ENCODE measurements around the gene OR13H1.
"Not testable (repeated sequence)": the region's sequence is repeated elsewhere in the genome, so short reads cannot be mapped to it uniquely, and the experiment has no call there.

OR13H1 gene, protein sequence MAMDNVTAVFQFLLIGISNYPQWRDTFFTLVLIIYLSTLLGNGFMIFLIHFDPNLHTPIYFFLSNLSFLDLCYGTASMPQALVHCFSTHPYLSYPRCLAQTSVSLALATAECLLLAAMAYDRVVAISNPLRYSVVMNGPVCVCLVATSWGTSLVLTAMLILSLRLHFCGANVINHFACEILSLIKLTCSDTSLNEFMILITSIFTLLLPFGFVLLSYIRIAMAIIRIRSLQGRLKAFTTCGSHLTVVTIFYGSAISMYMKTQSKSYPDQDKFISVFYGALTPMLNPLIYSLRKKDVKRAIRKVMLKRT
- 0 reads per million in 2 donors for total RNA-seq

DNA sequence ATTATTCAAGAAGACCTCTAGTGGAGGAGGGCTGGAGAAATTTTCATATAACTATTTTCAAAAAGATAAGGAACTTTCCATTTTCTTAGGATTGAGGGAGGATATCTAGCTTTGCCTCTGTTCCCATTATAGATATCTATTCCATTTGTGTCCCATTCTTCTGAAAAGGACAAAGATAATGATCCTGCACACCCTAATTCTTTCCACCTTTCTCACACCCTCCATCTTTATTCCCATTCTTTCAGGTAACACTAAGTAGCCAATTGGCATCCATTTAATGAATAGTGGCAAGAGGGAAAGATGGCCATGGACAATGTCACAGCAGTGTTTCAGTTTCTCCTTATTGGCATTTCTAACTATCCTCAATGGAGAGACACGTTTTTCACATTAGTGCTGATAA is at the start of gene OR13H1:
OR13H1 (plus strand) TSS at position 301 of the 400 bp plus-strand sequence; CDS start at position 301, 0 bp downstream.
- DNase-seq = no peak

DNA sequence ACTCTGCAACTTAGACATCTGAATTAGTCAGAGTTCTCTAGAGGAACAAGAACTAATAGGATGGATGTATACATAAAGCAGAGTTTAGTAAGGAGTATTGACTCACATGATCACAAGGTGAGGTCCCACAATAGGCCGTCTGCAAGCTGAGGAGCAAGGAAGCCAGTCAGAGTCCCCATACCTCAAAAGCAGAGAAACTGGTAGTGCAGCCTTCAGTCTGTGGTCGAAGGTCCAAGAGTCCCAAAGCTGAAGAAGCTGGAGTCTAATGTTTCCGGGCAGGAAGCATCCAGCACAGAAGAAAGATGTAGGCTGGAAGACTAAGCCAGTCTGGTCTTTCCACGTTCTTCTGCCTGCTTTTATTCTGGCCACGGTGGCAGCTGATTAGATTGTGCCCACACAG is 42.3 kb upstream of the OR13H1 start:
- not testable (repeated sequence) for DNase-seq

DNA sequence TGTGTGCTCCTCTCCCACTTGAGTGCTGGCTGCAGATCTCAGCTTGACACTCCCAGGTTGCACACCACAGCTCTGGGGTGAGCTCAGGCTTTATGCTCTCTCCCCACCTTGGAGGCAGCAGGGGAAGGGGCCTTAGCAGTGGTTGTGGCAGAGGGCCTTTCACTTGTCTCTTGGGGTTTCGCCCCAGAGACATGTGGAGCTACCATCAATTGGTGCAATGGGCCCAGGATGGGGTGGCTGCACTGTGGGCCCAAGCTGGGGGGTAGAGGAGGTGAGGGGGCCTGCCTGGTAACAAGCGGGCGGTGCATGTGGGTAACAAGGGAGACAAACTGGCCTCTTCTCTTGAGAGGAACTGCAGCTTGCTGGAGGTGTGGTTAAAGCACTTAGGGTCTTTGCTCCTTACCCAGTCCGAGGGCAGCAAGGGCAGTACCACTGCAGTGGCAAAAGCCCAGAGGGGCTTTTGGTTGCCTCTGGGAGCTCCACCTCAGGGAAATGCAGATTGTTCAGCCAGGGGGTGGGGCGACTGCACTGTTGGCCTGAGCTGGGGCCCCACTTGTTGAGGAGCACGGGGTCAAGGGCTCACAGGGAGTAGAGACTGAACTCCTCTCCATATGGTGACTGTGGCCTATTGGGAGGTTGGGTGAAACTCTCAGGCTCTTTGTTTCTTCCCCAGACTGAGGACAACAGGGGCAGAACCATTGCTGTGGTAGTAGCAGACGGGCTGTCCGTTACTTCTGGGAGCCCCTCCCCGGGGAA is 30.5 kb upstream of the OR13H1 start:
- DNase-seq = no peak

DNA sequence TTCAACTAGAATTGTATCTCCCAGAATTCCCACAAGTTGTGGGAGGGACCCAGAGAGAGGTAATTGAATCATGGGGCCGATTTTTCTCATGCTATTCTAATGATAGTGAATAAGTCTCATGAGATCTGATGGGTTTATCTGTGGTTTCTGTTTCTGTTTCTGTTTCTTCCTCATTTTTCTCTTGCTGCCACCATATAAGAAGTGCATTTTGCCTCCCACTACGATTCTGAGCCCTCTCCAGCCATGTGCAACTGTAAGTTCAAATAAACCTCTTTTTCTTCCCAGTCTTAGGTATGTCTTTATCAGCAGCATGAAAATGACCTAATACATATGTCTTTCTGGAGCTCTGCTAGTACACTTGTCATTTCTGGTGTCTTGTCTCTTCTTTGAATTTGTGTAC is 22.1 kb upstream of the OR13H1 start:
- no peak for DNase-seq

DNA sequence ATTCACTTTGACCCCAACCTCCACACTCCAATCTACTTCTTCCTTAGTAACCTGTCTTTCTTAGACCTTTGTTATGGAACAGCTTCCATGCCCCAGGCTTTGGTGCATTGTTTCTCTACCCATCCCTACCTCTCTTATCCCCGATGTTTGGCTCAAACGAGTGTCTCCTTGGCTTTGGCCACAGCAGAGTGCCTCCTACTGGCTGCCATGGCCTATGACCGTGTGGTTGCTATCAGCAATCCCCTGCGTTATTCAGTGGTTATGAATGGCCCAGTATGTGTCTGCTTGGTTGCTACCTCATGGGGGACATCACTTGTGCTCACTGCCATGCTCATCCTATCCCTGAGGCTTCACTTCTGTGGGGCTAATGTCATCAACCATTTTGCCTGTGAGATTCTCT is 344 bp downstream of the OR13H1 start:
- no peak for DNase-seq

DNA sequence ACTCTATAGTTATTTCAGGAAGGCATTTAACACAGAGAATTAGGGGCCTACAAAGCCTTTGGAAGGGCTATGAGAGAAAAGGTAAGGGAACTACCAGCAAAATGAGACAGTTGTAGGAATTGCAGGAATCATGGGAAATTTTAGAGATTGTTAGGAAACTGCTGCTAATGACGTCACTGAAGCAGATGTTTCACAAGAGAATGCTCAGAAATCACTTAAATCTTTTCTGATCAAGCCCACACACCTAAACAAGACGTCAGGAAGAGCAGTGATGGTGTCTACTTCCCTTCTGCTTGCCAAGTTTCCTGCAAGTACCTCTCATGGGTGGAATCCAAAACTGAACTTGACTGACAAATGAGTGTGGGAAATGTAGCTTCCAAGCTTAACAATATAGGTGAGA is 5.1 kb downstream of the OR13H1 start:
- DNase-seq = no peak

DNA sequence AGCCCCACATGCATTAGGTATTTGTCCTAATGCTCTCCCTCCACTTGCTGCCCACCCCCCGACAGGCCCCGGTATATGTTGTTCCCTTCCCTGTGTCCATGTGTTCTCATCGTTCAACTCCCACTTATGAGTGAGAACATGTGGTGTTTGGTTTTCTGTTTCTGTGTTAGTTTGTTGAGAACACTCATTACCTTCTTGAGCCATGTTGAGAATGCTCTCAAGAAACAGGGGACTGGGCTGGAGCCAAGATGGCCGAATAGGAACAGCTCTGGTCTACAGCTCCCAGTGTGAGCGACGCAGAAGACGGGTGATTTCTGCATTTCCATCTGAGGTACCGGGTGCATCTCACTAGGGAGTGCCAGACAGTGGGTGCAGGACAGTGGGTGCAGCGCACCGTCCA is 8.6 kb downstream of the OR13H1 start:
- DNase-seq = not testable (repeated sequence)

DNA sequence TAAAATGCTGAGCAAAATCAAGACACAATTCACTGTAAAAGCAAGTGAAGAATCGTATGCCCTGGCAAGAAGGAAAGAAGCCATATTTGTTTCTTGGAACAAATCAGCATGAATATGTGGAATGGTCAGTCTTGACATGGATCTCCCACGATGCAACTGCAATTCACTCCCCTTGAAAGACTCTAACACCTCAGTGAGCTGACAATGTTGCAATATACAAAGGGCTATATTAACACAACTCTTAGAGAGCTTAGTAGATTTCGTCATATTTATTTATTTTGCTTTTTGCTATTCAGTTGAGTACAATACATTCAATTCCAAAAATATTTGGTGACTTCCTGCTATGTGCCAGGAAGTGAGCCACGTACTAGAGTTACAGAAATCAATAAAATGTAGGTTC is 14.7 kb downstream of the OR13H1 start:
- DNase-seq = no peak

DNA sequence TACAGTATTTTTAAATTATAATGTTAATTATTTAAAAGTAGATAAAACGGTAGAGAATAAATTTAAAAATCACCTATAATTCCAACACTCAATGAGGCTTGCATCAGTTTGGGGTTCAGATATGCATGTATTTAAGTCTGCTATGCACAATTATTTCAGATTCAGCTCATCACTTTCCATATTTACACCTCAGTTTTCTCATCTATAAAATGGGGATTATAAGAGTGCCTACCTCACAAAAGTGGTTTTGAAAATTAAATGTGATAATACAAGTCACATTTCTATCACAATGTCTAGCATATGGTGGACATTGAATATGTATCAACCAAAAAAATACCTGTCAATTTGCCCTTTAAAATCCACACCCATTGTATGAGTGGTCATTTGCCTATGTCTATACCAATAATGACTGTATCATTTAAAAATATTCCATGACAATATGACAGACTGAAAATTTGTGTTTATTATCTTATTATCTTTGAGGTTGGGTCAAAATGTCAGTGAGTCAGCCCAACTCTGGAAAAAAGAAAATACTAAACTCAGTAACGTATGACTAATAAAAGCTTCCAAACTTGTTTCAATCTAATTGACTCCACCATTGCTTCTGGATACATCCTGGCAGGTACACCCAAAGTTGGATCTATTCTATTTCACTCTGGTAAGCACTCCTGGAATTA is 20.8 kb downstream of the OR13H1 start:
- no peak for DNase-seq

DNA sequence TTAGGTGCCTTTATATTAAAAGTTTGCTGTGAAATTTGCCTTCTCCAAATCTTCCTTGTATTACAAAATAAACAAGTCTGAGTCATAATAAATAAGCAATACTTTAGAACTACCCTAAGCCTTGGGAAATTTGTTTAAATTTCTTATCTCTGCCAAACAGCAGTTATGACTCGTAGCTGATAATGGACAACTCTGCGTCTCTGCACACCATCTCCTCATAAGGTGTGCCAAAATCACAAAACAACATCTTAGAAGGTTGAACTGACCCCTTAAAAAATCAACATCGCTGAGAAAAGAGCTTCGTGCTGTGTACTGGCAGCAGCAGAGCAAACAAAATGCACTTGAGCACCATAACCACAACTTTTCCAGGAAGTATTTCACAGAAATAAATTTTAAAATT is 22.0 kb downstream of the OR13H1 start:
- DNase-seq = no peak

DNA sequence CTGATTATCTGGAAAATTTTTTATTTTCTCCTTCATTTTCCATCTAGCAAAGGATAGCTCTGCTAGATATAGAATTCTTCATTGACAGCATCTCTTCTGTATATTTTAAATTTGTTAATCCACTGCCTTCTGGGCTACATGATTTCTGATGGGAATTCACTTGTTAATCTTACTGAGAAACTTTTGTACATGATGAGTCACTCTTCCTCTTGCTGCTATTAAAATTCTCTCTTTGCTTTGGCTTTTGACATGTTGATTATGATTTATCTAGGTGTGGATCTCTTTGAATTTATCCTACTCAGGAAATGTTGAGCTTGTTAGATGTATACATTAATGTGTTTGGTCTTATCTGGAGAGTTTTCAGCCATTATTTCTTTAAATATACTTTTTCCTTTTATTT is 27.5 kb downstream of the OR13H1 start:
- DNase-seq = no peak

DNA sequence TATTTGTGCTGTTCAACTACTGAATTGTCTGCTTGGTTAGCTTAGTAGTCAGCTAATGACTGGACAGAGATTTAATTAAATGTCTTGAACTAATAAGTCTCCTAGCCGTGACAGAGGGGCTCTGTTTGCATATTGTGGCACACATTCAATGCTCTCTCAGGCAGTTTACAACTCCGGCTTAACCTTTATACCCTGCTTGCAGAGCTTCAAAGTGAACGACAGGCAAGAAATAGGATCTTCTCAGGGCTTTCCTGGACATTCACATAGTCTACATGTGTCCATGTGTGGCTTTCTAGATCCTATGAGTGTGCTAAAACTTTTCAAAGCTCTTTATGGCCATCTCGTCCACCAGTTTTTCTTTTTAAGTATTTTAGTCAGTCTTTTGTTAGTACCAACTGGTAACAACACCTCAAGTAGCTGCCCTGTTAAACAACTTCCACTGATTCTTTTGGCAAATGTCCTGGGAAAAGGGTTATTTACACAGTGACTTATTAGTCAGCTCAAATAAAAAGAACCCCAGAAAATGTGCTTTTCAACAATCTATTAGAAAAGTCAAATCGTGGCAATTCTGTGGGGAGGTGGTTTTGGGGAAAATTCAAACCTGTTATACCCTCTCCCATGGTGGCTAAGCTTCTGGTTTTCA is 28.6 kb downstream of the OR13H1 start:
- no peak for DNase-seq

DNA sequence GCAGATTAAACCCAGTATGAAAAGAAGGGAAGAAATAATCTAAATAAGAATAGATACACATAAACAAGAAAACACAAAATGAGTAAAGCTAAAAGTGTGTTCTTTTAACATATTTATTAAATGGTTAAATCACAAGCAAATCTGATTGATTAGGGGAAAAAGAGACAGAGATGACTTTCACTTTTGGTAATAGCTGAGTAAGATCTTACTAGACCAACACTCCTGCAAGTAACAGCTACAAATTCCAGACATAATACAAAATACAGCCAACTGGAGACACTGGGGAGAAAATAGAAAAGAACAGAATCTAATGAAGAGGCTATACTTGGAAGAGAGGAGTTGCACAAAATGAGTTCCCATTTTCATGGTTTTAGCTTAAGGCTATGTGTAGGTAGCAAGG is 33.5 kb downstream of the OR13H1 start:
- DNase-seq = no peak

DNA sequence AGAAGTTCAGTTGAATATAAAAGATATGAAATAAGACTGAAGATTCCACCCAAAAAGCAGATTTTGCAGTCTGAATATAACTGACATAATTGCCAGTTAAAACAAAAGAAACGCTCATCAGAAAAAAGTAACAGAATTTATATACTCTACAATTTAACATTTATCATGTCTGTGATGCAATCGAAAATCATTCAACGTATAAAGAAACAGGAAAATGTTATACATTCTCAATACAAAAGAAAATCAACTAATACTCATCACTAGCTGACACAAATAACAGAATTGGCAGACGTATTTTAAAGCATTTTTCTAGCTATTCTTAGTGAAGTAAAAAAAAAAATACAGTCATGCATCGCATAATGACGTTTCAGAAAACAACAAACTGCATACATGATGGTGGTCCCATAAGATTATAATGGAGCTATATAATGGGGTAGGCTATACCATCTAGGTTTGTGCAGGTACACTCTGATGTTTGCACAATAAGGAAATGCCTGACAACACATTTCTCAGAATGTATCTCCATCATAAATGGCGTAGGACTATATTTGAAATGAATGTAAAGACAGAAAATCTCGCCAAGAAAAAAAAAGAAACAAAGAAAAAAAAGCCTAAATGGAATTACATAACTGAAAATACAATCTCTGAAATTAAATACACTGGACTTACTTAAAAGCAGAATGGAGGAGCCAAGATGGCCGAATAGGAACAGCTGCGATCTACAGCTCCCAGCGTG is 34.3 kb downstream of the OR13H1 start:
- DNase-seq = no peak

DNA sequence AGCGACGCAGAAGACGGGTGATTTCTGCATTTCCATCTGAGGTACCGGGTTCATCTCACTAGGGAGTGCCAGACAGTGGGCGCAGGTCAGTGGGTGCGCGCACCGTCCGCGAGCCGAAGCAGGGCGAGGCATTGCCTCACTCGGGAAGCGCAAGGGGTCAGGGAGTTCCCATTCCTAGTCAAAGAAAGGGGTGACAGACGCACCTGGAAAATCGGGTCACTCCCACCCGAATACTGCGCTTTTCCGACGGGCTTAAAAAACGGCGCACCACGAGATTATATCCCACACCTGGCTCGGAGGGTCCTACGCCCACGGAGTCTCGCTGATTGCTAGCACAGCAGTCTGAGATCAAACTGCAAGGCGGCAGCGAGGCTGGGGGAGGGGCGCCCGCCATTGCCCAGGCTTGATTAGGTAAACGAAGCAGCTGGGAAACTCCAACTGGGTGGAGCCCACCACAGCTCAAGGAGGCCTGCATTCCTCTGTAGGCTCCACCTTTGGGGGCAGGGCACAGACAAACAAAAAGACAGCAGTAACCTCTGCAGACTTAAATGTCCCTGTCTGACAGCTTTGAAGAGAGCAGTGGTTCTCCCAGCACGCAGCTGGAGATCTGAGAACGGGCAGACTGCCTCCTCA is 35.0 kb downstream of the OR13H1 start:
- not testable (repeated sequence) for DNase-seq

DNA sequence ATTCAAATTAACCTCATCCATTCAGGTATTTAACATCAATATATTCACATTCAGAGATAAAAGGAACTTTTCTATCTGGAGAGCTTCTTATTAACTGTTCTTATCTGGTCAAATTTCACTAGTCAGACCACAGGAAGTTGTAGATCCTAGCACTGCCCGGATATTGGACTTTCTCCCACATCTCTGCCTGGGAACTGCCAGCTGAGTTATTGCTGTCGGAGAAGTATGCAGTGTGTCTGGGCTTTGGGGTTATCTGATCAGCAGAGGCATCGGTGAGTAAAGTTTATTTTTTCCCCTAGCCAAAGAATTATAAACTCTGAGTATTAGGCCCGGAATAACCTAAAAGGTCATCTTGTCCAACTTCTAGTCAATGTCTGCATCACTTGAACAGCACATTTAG is 45.1 kb downstream of the OR13H1 start:
- no peak for DNase-seq

Data from T-helper 9 cell (primary cell).